ENCODE measurements around the gene TCERG1.

Gene TCERG1

DNA sequence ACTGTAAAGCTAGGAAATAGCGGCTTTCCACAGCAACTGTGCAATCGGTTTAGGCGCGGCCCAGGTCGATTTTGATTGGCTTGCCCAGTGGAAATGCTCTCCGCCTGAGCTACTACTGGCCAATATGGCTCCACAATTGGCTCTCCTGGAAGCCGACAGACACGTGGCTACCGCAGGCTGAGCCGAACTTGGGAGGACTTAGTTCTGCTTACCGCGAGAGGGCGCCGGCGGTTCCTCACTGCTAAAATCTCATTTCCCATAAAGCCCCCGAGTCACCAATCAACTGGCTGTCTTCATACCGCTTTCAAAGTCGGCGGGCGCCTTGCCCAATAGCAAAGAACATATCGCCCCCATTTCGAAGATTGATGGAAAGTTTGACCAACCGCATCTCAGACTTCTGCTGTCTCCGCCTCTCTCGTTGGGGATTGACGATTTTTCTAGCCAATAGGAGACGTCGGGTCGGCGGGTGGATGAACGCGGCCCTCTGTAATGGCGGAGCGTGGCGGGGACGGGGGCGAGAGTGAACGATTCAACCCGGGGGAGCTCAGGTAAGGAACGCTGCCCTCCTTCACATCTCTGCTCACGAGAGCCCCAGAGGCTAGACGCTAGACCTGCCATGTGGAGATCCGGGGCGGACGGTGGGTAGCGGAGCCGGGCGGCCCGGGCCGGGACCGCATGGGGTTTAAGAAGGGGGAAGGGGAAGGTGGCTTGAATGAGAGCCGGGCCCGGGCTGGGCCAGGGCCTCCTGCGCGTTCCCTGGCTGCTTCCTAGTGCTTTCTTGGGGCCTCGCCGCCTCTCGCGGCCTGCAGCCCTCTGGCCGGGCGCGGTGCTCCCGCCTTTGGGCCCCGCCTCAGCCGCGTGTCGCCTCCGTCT is at the start of gene TCERG1:
TSS of gene TCERG1 (plus strand) at position 473 of the 873 bp plus-strand sequence. CDS start at position 490, 17 bp downstream.
- peak; percentile 67 to 99 (median 96) for DNase-seq

DNA sequence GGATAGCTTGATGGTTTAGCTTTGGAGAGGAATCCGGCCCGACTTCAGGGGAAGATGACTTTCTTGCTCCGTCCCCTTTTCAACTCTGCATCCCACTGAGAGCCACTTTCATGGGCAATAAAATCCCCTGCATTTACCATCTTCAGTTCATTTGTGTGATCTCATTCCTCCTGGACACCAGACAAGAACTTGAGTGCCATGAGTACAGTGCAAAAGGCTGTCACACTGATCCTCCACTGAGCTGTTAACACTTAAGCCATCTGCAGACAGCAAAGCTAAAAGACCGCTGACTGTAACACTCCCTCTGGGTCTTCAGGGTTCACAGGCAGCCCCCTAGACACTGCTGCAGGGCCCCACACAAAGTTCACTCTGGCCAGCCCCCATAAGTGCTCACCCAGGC is 48.3 kb upstream of the TCERG1 start:
- DNase-seq, result no peak

DNA sequence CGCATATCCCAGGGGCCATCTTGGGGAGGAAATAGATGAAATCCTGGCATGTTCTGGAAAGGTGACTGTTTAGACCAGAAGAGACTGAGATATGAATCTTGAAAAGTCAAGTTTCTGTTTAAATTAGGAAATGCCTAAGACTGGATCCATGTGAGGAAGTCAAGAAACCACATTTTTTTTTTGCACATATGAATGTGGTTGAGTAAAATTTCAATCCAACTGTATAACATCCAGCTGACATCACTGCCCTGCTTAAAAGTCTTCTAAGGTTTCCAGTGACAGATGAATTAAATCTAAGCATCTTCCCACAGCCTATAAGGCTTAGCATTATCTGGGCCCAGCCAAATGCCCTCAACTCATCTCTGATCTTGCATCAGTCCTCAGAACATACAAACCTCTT is 47.7 kb upstream of the TCERG1 start:
- no peak for DNase-seq

DNA sequence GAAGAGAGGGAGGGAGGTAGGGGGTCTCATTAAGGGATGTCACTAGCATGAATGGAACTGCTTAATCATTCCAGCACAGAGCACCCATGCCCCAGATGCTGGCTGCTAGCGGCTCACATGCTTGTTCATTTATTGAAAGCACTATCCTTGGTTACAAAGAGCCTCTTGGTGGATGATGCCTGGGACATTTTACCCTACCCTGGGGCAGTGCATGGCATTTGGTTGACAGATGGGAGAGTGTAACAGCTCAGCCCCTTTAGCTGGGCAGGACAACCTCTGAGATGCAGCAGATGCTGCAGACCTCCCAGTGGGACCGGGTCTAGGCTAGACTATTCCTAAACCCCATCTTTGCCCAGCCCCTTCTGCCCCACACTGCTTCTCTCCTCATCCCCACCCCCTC is 46.9 kb upstream of the TCERG1 start:
- DNase-seq, result no peak

DNA sequence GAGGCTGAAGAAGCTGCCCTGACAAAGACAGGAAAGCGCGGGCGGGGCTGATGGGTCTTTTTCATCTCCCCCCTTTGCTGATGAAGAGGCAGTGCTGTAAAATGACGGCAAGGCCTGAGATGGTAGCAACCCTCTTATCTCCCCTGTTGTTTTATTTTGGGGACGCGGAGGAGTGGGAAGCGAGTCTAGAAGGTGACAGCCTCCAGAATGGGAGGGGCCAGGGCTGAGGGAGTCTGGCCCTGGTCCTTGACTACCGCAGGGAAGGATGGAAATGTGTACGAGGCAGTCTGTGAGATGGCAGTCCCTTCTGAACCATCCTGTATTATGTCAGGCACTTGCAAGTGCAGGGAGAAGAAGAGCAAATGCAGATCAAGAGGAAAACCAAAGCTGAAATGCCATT is 46.1 kb upstream of the TCERG1 start:
- no peak for DNase-seq

DNA sequence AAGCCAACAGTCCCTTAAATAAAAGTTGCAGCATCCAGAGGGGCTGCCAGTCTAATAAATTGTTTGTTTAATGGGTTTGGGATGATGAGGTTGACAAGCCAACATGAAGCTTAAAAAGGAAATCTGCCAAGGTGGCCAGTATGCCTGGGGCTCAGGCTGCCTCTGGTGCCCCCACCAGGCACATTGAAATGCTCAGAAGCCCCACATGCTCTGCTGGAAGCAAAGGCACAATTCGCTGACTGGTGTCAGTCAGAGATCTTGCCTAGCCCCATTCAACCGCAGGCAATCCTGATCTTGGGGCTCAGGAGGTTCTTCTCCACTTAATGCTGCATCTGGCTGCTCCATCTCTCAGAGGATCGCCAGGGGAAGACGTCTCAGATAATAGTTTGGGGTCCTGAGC is 44.2 kb upstream of the TCERG1 start:
- DNase-seq, result no peak

DNA sequence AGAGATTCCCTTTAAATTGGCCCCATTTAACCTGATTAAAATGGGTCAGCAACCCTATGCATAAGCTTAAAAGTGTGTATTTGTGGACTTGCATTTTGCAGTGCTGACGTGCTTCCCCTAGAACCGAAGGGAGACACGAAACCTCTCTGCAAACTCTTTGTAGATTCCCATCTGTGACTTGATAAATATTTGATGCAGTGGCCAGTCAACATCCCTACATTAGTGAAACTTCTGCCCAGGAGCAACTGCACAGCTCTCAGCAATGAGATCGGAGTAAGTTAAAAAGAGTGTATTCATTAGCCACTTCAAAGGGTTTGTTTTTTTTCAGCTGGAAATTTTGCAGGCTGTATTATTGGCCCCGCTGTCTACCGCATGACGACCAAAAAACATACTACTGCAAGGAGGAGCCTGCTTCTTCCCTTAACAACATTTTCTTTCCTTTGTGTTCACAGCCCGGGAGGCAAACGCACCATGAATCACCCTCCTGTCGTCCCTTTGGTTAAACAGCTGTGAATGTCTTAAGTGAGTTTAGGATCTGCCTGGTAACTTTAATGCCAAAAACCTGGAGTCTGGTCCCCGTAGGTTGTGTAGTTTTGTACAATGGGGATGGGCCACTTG is 38.0 kb upstream of the TCERG1 start:
- DNase-seq, result no peak

DNA sequence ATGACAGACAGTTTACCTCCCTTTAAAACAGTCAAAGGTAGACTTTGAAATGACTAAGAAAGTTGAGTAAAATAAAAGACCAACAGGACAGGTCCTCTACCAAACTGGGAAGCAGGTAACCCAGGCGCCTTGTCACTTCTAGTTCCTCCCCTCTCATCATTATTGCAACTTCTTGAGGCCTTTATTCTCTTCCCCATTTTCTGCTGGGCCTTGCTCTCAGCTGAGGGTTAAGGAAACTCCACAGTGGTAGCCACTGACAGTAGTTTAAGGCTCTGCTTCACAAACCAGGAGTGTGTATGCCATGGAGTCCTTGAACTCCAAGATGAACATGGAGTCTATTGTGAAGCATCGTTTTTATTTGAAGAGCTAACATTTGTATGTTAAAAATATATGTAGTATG is 36.9 kb upstream of the TCERG1 start:
- DNase-seq, result no peak

DNA sequence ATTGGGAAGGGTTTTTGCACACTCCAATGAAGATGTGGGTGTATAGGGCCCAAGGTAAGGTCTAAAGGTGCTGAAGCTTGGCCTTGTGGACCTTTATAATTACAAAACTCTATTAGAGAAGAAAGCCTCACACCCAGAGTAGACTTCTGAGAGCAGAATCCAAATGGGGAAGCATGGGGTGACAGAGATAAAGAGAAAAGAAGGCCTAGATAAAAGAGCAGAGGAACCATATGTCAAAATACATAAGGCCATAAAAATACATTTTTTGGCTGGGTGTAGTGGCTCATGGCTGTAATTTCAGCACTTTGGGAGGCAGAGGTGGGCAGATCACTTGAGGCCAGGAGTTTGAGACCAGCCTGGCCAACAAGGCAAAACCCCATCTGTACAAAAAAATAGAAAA is 27.4 kb upstream of the TCERG1 start:
- no peak for DNase-seq

DNA sequence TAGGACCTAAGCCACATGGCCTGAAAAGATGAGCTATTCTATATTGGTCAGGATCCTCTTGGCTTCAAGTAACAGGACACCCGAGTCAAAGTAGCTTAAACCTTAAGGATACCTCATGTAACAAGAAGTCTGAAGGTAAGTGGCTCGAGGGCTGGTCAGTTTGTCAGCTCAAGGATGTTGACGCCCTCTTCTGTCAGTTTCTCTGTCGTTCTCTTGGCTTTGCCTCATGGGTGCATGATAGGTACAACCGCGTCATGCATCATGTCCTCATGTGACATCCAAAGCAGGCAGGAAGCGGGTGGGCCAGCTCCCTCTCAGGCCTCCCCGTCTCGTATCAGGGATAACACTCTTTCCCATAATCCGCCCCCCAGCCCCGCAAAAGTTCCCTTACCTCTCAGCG is 22.1 kb upstream of the TCERG1 start:
- no peak for DNase-seq

DNA sequence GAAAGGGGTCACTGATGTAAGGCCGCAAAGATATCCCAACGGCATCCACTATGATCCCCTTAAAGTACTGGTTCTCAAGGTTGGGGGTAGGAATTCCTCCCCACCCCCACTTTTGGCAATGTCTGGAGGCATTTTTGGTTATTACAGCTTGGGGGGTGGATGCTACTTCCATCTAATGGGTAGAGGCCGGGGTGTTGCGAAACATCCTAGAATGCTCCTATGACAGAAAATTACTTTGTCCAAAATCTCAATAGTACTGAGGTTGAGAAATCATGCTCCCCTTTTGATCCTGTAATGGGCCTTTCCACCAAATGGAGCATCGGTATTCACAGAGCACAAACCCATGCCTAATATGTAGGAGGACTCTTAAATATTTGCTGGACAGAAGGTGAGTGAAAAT is 20.8 kb upstream of the TCERG1 start:
- DNase-seq, result no peak

DNA sequence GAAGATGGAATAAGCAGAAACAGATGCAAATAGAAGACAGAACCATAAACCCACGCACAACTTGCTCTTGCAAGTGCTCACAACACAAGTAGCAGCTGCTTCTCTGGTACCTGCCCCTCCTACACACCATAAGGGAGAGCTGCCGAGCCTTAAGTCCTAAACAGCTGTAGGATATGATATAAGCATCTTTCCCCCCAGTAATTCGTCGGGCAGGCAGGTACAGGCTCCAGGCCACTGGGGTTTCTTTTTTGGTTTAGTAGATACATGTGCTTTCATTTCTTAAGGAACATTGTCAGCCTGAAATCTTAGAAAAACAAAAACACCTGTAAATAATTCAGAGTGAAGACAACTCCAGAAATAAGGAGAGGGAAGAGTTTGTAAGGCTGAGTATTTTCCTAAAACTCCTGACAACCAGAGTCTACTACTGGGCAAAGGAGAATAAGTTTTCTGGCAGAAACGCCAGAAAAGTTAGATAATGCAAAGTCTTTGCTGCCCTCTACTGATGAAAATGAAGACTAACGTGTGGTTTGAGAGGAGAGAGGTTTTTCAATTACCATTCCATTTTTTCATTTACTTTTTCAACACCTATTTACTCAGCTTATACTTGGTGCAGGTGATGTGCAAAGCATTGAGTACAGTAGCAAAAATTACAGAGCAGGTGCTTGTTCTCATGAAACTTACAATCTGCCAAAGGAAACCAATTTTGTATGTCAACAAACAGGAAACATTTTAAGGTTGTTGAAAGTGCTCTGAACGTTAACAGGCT is 20.1 kb upstream of the TCERG1 start:
- no peak for DNase-seq

DNA sequence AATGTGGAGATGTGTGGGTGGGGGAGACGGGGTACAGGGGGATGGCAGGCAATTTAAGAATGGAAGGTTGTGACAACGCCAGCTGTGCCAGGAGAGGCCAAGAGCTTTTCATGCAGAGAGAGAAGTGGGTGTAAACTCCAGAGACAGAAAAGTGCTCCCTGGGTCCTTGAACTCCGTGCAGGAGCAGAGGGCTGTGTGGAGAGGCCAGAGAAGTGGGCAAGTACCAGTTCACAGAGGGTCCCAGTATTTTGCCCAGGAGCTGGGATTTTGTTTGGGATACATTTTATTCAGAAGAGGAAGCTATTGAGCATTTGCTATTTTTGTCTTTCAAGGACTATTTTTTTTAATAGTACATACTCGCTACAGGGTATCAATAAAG is 19.5 kb upstream of the TCERG1 start:
- DNase-seq, result no peak

DNA sequence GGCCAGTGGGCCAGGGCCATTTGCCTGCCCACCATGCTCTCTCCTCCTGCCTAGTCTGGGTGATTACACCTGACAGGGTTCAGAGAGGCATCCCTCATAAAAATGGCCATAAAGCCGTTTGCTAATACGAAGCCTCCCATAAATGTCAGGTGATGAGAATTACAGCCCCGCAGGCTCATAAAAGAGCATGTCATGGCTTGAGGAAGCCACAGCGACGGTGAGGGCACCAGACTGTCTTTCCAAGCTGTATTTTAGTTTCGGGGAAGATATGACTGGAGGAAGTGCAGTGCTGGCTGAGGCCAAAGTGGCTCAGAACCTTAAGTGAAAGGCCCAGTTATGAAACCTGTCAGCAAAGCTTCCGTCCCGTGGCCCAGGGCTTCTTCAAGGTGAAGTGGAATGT is 18.5 kb upstream of the TCERG1 start:
- DNase-seq, result no peak

DNA sequence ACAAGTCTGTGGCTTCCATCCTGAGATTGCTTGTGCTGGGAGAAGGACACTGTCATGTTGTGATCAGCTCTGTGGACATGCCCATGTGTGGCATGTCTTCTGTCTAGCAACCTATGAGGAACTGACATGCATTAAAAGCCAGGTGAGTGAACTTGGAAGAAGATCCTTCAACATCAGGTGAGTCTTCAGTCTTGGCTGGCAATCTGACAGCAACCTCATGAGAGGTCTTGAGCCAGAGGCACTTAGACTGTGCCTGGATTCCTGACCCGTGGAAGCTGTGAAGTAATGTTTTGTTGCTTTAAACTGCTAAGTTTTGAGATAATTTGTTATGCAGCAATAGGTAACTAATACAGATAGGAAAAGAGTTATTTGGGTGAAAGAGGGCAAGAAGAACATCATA is 6.8 kb upstream of the TCERG1 start:
- DNase-seq, result no peak

DNA sequence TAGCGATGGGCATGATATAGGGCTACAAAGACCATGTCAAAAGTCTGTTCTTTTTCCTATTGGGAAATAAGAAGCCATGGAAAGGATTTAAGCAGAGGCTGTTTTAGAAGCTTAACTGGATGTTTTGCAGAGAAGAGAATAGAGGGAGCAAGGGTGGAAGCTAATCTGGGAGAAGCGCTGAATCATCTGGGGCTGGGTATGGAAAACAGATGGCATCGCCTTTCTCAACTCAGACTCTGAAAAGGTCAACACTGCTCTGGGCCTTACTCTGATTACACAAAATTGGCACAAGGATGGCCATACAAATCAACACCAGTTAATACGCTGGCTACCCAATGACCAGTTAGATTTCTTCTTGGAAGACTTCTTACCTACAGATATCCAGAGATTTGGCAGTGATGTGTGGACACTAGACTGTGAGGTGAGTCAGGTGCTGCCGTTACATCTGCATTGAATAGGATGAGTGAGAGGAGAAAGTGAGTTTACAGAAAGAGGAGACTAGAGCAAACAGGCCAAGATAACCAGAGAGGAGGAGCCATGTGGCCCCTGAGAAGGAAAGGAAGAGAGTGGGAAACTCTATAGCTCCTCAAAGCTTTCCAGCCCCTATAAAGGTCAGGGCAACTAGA is 6.2 kb upstream of the TCERG1 start:
- DNase-seq, result no peak

DNA sequence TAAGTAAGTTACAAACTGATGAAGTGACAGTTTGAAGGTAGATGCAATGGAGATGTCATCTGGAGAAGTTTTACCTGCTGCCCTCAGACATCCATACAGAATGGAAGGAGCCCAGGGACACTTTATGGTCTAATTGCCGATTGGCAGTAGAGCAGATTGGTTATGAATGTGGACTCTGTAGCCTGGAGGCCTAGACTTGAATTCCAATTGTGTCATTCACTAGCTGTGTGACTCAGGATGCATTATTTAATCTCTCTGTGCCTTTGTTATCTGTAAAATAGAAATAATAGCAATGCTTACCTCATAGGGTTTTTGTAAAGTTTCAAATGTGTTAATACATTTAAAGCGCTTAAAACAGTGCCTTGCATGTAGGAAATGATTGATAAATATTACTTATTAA is 5.2 kb upstream of the TCERG1 start:
- no peak for DNase-seq

DNA sequence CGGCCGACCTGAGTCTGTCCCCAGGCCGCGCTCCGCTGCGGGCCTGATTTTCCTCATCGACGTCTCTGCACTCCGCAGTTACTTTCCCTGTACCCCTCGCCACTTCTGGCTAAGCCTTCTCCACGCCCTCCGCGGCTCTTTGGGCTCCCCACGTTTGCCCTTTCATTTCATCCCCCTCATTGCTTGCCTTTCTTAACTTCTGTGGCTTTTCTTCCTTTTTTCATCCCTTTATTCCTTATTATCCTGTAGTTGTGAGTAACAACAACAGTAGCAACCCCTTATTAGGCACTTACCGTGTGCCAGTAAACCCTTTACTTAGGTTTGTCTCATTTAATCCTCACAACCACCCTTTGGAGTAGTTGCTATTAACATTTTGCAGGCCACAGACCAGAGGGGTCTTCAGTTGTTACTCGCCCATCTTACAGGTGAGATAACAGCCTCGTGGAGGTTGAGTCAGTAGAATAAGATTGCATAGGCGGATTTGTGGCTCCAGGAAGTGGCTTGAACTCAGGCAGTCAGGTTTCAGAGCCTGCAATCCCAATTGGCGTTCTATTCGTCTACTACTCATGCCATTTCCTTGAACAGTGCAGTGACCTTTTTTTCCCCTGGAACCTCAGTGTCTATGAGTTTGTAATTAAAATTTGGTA is 724 bp downstream of the TCERG1 start:
- peak in 1 of 14 donors; percentile 54 for DNase-seq

DNA sequence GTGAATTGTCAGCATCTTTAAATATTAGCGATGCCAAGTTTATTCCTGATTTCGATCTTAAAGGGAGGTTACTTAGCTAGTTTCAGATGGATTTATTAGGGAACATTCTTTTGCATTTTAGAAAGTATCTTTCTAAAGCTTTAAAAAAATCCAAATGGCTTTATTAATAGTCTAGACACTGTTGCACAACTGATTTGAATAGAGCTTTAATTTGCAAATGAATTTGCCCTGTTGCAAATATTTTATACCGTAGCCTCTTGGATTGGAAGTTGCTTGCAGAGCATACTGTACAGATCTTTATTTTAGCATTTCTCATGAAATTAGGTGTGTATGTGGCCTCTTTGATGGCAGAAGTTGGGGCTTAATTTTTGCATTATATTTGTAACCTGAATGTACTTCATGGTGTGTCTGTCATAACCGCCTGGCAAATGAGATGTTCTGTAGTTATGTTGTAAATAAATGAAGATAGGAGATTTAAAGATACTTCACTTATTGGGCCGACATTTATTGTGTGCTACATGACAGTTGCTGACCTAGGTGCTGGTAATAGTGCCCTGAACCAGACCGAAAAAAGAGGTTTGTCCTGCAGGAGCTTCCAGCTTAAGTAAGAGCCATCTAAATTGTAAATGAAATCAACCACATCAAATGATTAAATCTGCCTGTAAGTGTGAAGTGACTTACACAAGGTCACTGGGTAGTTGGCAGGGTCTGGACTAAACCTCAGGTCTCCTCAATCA is 1.8 kb downstream of the TCERG1 start:
- DNase-seq, result no peak

DNA sequence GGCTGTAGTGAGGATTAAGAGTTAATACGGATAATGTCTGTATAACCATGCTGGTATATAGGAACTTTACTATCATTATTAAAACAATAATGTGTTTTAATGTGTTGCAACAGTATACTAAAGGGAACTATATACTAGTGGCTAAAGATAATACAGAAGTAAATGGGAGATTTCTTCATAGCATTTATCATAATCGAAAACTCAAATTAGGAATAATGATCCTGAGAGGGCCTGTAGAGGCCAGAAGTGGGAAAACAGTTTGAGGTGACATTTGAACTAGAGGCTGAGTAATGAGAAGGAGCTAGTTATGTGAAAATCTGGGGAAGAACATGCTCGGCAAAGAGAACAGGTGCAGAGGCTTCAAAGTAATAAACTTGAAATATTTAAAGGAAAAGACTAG is 2.9 kb downstream of the TCERG1 start:
- DNase-seq, result no peak

DNA sequence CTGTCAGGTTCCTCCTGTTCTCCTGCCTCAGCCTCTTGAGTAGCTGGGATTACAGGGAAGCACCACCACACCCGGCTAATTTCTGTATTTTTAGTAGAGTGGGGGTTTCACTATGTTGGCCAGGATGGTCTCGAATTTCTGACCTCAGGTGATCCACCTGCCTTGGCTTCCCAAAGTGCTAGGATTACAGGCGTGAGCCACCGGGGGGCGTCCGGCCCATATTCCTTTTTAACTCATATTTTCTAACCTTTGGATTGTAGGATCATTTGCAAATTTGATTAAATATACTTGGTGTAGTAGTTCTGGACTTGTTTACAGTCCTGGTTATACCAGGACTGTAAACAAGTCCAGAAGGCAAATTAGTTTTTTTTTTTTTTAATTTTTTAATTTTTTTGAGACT is 4.3 kb downstream of the TCERG1 start:
- DNase-seq, result no peak

DNA sequence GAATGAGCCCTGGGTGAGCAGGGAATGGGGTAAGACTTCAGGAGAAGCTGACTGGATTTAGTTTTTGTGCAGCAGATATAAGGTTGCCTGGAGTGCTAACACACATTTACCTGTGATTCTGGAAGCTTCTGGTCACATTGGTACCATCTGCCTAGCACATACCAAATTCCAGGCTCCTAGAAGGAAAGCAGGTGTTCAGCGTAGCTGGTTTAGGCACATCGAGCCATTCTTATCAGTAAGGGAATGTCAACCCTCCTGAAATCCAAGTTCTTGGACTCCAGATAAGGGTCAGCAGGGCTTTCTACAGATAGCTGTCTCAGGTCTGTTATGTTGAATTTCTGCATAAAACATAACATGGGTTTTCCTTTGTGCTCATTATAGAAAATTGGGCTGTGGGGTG is 10.3 kb downstream of the TCERG1 start:
- no peak for DNase-seq
